Measurements from ENCODE around the gene SOHLH1. TPM values are rescaled to one million over a fixed set of nuclear protein-coding genes. Genes with fewer than 3 reads are reported as not detected.
A peak's percentile ranks its signal among the peaks of the same experiment; 100 is the strongest.

SOHLH1 gene
- total RNA-seq, 1 experiment from 2014 or later, result not detected

DNA sequence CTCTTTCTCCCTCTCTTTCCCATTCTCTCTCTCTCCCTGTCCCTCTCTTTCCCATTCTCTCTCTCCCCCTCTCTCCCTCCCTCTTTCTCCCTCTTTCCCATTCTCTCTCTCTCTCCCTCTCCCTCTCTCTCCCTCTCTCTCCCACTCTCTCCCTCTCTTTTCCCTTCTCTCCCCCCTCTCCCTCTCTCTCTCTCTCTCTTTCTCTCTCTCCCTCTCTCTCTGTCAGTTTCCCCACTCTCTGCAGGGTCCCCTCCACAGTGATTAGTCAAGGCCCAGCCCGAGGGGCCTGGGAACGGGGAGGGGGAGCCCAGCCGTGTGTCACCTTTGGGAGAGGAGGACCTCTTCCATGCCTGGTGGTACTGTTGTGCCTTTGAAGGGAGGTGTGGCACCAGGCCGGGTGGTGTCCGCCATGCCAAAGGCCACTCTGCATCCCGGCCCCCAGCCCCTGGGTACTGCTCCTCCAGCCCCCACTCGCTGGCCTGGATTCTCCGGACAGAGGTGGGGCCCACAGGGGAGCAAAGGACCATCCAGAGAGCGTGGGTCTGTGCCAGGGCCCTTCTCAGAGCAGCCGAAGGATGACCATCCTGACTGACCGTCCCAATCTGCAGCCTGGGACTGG is 28.1 kb upstream of the SOHLH1 start:
- no peaks in the 10 kb centered on the region for H4K20me1 ChIP-seq (ENCODE audit: insufficient read depth)
- no peak overlapping the region for H3K4me2 ChIP-seq (ENCODE audit: low read length)
- DNase-seq (ENCODE audit: low read depth, low spot score), result no peak
- no peaks in the 10 kb centered on the region for H3K36me3 ChIP-seq (ENCODE audit: control insufficient read depth in 1 of 2, insufficient read depth in 2 of 2, low read length in 2 of 2)
- H3K9me2 ChIP-seq (ENCODE audit: insufficient read depth), result no peaks in the 10 kb centered on the region
- POLR2A ChIA-PET, result no interaction called here
- CTCF ChIA-PET, result no interaction called here
- H3K27ac ChIP-seq (ENCODE audit: low read depth, low read length), result no peak overlapping the region
- BruUV-seq (replicated peaks), result no TSS peak
- H3K9me3 ChIP-seq (ENCODE audit: control insufficient read depth in 1 of 2, insufficient read depth in 1 of 2, low read depth in 1 of 2, low read length in 2 of 2), result peaks cover 0 to 9% of the 10 kb centered on the region in 2 experiments; a peak in 2 of 4 replicates
- H3K79me2 ChIP-seq (ENCODE audit: insufficient read depth, low read length), result no peaks in the 10 kb centered on the region
- TF ChIP-seq, protein P1, sequence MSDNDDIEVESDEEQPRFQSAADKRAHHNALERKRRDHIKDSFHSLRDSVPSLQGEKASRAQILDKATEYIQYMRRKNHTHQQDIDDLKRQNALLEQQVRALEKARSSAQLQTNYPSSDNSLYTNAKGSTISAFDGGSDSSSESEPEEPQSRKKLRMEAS (IDR thresholded peaks at IDR 0.05), result no peak
- TF ChIP-seq POLR2A (IDR thresholded peaks at IDR 0.05; ENCODE audit: borderline replicate concordance, extremely low read depth, insufficient read depth, insufficient read length) (no peak), EZH2phosphoT487 (IDR thresholded peaks at IDR 0.05; ENCODE audit: borderline replicate concordance) (no peak), CEBPB (IDR thresholded peaks at IDR 0.05; ENCODE audit: low read depth) (no peak)
- H3K4me1 ChIP-seq (ENCODE audit: control insufficient read depth in 1 of 2, insufficient read depth in 2 of 2, low read length in 2 of 2), result peaks cover 0 to 1% of the 10 kb centered on the region in 2 experiments; a peak in 1 of 4 replicates
- H2AFZ ChIP-seq (ENCODE audit: low read depth, low read length, poor library complexity, severe bottlenecking), result no peak overlapping the region
- ATAC-seq, result no peak
- intact Hi-C loops (cut with micrococcal nuclease), result loop anchor here (10.0 kb wide), 1 partner anchor 123 kb away; no protein-coding TSS in a partner anchor
- H3K9ac ChIP-seq (ENCODE audit: low read length), result no peak overlapping the region
- H3K4me3 ChIP-seq (replicated peaks in 1 of 2; ENCODE audit: low read depth in 1 of 2, low read length in 2 of 2), result no peak overlapping the region
- RAD21 ChIA-PET (ENCODE audit: low non-redundant PET in 1 of 2, low total read pairs in 2 of 2, uncharacterized antibody in 2 of 2, unreplicated experiment in 2 of 2), result no interaction called here
- no peaks in the 10 kb centered on the region for H3K27me3 ChIP-seq (ENCODE audit: insufficient read depth, low read length)

DNA sequence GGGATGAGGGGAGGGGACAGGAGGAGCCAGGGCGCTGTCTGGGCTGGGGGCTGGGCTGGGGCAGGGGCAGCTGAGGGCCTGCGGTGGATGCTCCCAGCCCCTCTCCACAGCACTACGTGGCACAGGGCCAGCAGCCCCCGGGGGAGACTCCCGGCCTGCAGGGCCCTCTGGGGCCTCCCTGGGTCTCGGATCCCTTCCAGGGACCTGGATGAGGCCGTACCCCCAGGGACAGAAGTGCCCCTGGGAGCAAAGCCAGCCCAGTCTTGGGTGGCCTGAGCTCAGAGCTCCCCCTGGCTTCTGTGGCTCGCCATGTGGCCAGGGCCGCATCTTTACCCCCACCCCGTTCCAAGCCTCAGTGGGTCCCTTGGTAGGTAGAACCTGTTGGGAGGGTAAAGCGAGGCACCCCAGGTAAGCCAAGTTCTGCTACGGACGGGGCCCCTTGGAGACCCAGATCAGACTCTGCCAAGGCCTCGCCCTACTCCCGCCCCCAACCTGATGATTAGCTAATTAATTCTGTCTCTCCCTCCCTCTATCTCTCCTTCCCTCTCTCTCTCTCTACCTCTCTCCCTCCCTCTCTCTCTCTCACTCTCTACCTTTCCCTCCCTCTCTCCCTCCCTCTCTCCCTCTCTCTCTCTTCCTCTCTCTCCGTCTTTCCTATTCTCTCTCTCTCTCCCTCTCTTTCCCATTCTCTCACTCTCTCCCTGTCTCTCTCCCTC is 27.0 kb upstream of the SOHLH1 start:
- ChIA-PET RAD21 (ENCODE audit: low non-redundant PET in 1 of 2, low total read pairs in 2 of 2, uncharacterized antibody in 2 of 2, unreplicated experiment in 2 of 2) (no interaction called here), POLR2A (no interaction called here), CTCF (interaction anchor here (1.2 kb wide), 1 partner anchor 123 kb away, joined by 4 read pairs; no protein-coding TSS in a partner anchor)
- H3K27ac ChIP-seq (ENCODE audit: low read depth, low read length), result no peak overlapping the region
- H3K79me2 ChIP-seq (ENCODE audit: insufficient read depth, low read length), result no peaks in the 10 kb centered on the region
- DNase-seq (ENCODE audit: low read depth, low spot score), result no peak
- H3K36me3 ChIP-seq (ENCODE audit: control insufficient read depth in 1 of 2, insufficient read depth in 2 of 2, low read length in 2 of 2), result no peaks in the 10 kb centered on the region
- intact Hi-C loops (cut with micrococcal nuclease), result loop anchor here (10.0 kb wide), 1 partner anchor 121 kb away; no protein-coding TSS in a partner anchor
- no TSS peak for BruUV-seq (replicated peaks)
- no peak overlapping the region for H3K9ac ChIP-seq (ENCODE audit: low read length)
- H4K20me1 ChIP-seq (ENCODE audit: insufficient read depth), result no peaks in the 10 kb centered on the region
- no peaks in the 10 kb centered on the region for H3K9me2 ChIP-seq (ENCODE audit: insufficient read depth)
- peak; percentile 52 for ATAC-seq
- peaks cover 0 to 5% of the 10 kb centered on the region in 2 experiments; a peak in 2 of 4 replicates for H3K9me3 ChIP-seq (ENCODE audit: control insufficient read depth in 1 of 2, insufficient read depth in 1 of 2, low read depth in 1 of 2, low read length in 2 of 2)
- TF ChIP-seq, protein P2, sequence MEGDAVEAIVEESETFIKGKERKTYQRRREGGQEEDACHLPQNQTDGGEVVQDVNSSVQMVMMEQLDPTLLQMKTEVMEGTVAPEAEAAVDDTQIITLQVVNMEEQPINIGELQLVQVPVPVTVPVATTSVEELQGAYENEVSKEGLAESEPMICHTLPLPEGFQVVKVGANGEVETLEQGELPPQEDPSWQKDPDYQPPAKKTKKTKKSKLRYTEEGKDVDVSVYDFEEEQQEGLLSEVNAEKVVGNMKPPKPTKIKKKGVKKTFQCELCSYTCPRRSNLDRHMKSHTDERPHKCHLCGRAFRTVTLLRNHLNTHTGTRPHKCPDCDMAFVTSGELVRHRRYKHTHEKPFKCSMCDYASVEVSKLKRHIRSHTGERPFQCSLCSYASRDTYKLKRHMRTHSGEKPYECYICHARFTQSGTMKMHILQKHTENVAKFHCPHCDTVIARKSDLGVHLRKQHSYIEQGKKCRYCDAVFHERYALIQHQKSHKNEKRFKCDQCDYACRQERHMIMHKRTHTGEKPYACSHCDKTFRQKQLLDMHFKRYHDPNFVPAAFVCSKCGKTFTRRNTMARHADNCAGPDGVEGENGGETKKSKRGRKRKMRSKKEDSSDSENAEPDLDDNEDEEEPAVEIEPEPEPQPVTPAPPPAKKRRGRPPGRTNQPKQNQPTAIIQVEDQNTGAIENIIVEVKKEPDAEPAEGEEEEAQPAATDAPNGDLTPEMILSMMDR (IDR thresholded peaks at IDR 0.05 in 2 of 3, conservative IDR thresholded peaks at IDR 0.05 in 1 of 3; ENCODE audit: borderline replicate concordance in 1 of 3, insufficient read depth in 1 of 3, low read depth in 2 of 3, low read length in 2 of 3), result peak; percentile 39 to 50 (median 48); a peak in 5 of 6 replicates
- TF ChIP-seq POLR2A (IDR thresholded peaks at IDR 0.05; ENCODE audit: borderline replicate concordance, extremely low read depth, insufficient read depth, insufficient read length), result no peak
- no peak for TF ChIP-seq EZH2 (IDR thresholded peaks at IDR 0.05)
- TF ChIP-seq RAD21 (IDR thresholded peaks at IDR 0.05; ENCODE audit: low read depth), result peak; percentile 65
- H3K4me3 ChIP-seq (replicated peaks in 1 of 2; ENCODE audit: low read depth in 1 of 2, low read length in 2 of 2), result no peak overlapping the region
- no peaks in the 10 kb centered on the region for H3K4me1 ChIP-seq (ENCODE audit: control insufficient read depth in 1 of 2, insufficient read depth in 2 of 2, low read length in 2 of 2)
- H3K4me2 ChIP-seq (ENCODE audit: low read length), result no peak overlapping the region
- no peak overlapping the region for H2AFZ ChIP-seq (ENCODE audit: low read depth, low read length, poor library complexity, severe bottlenecking)
- H3K27me3 ChIP-seq (ENCODE audit: insufficient read depth, low read length), result no peaks in the 10 kb centered on the region

Data from HCT116 (cell line).